Stomach (tissue), 9 donors: Measurements from ENCODE around the gene SLC16A6. TPM values are rescaled to one million over a fixed set of nuclear protein-coding genes. Genes with fewer than 3 reads are reported as not detected.

Experiments used
- DNase-seq, 2 donors: peaks; one replicate each; pipeline versions ENCODE4 v3.0.0 to v3.0.0-alpha.2; 2013 to 2019
- H3K27ac ChIP-seq, 5 donors: fragments of 200-600 bp in 4 of 5; sonication (generic) in 4 of 5; one replicate each; pipeline ENCODE4 v1.5.1; 2013 to 2019; ENCODE audit warnings: mild to moderate bottlenecking in 1 of 5, moderate library complexity in 1 of 5
- H3K27me3 ChIP-seq, 3 donors: fragments of 200-600 bp; sonication (generic); one replicate each; pipeline ENCODE4 v1.5.1; 2017 to 2019; ENCODE audit warnings: mixed run types in 1 of 3
- H3K36me3 ChIP-seq, 4 donors: fragments of 200-600 bp; sonication (generic); 1 replicate in 3 of 4; 2 replicates in 1 of 4; pipeline ENCODE4 v1.5.1; 2016 to 2019
- H3K4me1 ChIP-seq, 4 donors: fragments of 200-600 bp; sonication (generic); one replicate each; pipeline ENCODE4 v1.5.1; 2016 to 2019
- H3K4me3 ChIP-seq, 4 donors: fragments of 200-600 bp; sonication (generic) in 3 of 4; one replicate each; pipeline ENCODE4 v1.5.1; 2016 to 2019; ENCODE audit warnings: mild to moderate bottlenecking in 1 of 4
- H3K9me3 ChIP-seq, 4 donors: fragments of 200-600 bp; sonication (generic); one replicate each; pipeline ENCODE4 v1.5.1; 2016 to 2019
- CTCF ChIP-seq, 7 experiments: fragments of 450-650 bp in 4 of 7; fragments of 200-600 bp in 3 of 7; sonication (generic) in 3 of 7; IDR thresholded peaks; one replicate each; pipeline ENCODE4 v1.5.1; 2016 to 2019; ENCODE audit warnings: antibody characterized with exemption in 7 of 7, control low read depth in 2 of 7, mild to moderate bottlenecking in 1 of 7
- EP300 ChIP-seq: sonication (generic); formaldehyde crosslinking; IDR thresholded peaks from one replicate; pipeline ENCODE4 v1.6.1; 2017; ENCODE audit warnings: antibody characterized with exemption
- POLR2A ChIP-seq, 4 donors: fragments of 450-650 bp; IDR thresholded peaks; one replicate each; pipeline ENCODE4 v1.6.1; 2016; ENCODE audit warnings: antibody characterized with exemption in 4 of 4, control low read depth in 2 of 4, mild to moderate bottlenecking in 1 of 4, moderate library complexity in 1 of 4
- POLR2AphosphoS5 ChIP-seq, 3 donors: sonication (generic); formaldehyde crosslinking; IDR thresholded peaks; one replicate each; pipeline ENCODE4 v1.6.1; 2016; ENCODE audit warnings: antibody characterized with exemption in 3 of 3
- WGBS, 5 donors: extraction: QIAGEN DNeasy Blood & Tissue Kit in 3 of 5; methylation state at CpG; one replicate each; pipeline versions ENCODE4 v1.1.5 to v1.1.7; 2013 to 2018; 5-methylcytosine and 5-hydroxymethylcytosine counted together
- intact Hi-C: fragments of 100-400 bp; cut with DNase I; formaldehyde crosslinking; loops from one replicate; pipeline ENCODE4 v1.15.1; 2023; ENCODE audit warnings: low total_unique reads
- polyA plus RNA-seq, 3 donors: library from polyadenylated mRNA; stranded (reverse); fragments of 200-250 nt; gene quantifications; one replicate each; pipeline ENCODE4 v1.2.3, GENCODE V29; 2013
- total RNA-seq, 5 donors: library from RNA; depleted of rRNA; stranded (reverse); fragments of >200 nt; gene quantifications; one replicate each; pipeline versions ENCODE4 v1.1.0 to v1.2.3, GENCODE V29; 2014 to 2016
- donor health status: healthy with polysubstance abuse.
- donor health status: Bipolar disorder and iron deficiency.
- donor health status: healthy.

The SLC16A6 gene
- total and polyA plus RNA-seq, 8 donors: 0.37 to 0.92 (median 0.80) TPM; not detected in 5

- Histone ChIP-seq H3K4me1 (peaks cover 0 to 31% (median 2%) of the 10 kb centered on the region in 4 donors), H3K27me3 (no peaks in the 10 kb centered on the region), H3K27ac (no peak overlapping the region), H3K9me3 (no peaks in the 10 kb centered on the region), H3K36me3 (no peaks in the 10 kb centered on the region), H3K4me3 (no peak overlapping the region)
- TF ChIP-seq EP300 (no peak), POLR2A (IDR thresholded peaks at IDR 0.05) (no peak), CTCF (IDR thresholded peaks at IDR 0.05) (no peak), POLR2AphosphoS5 (IDR thresholded peaks at IDR 0.05) (no peak)
- intact Hi-C loops: no loop called here
- DNase-seq: no peak
- WGBS, 5 donors: 61 to 81% (median 70%) methylated on average over 5 of the region's 5 CpGs
Measured at GRCh38 chr17:68320311-68320865, 29.5 kb upstream of the SLC16A6 start.

GRCh38 chr17:68319410-68320162 lies 28.7 kb upstream of the SLC16A6 start:
- 86 to 94% (median 92%) methylated on average over 11 to 12 of the region's 12 CpGs for WGBS, 5 donors
- no peak for DNase-seq
- H3K4me1 ChIP-seq: peaks cover 0 to 39% (median 2%) of the 10 kb centered on the region in 4 donors
- no peak overlapping the region for H3K4me3 ChIP-seq
- no peak for TF ChIP-seq CTCF (IDR thresholded peaks at IDR 0.05)
- no peak for TF ChIP-seq POLR2AphosphoS5 (IDR thresholded peaks at IDR 0.05)
- no peak for TF ChIP-seq POLR2A (IDR thresholded peaks at IDR 0.05)
- TF ChIP-seq EP300: no peak
- H3K9me3 ChIP-seq: no peaks in the 10 kb centered on the region
- no peaks in the 10 kb centered on the region for H3K27me3 ChIP-seq
- H3K27ac ChIP-seq: no peak overlapping the region
- H3K36me3 ChIP-seq: no peaks in the 10 kb centered on the region
- intact Hi-C loops: no loop called here

DNA sequence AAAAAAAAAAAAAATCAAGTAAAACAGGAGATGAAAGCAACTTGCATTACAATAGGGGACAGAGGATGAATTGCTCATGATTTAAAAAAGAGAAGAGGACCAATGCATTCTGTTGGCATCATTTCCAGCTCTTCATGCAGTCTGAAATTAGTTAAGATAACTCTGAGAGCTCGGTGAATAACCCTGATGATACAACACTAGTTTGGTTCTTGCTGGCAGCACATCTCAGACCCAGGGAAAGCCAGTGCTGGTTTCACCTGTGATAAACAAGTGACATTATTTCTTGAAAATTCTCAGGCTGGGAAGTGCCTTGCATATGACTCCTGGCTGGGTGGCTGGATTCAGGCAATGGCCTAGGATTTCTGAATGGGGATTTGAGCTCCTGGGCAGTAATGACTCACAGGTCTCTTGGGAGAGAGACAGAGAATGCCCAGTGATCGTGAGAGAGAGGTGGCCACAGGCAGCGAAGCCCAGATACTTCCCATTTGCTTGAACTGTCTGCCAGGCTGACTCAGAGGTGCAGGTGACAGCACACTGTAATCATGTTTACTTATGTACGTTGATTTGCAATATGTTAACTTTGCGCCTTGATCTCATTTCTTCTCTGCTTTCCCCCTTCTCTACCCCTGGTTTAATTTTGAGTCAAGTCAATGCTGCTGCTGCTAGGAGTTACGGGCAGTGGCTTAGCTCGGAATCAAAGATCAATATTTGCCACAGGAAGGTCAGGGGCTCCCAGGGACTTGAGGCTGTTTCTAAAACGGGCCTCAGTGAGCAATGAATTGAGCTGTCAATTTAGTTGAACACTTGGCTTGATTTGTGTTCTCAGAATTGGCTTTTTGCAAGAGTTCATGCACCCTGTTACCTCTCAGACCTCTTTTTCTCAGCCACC lies 27.4 kb upstream of the SLC16A6 start:
- intact Hi-C loops: no loop called here
- peak; percentile 21 to 31 for DNase-seq
- Histone ChIP-seq H3K27me3 (no peaks in the 10 kb centered on the region), H3K4me1 (peaks cover 0 to 48% (median 2%) of the 10 kb centered on the region in 4 donors), H3K4me3 (no peak overlapping the region), H3K36me3 (no peaks in the 10 kb centered on the region), H3K27ac (no peak overlapping the region), H3K9me3 (no peaks in the 10 kb centered on the region)
- 38 to 58% (median 42%) methylated on average over 8 of the region's 8 CpGs for WGBS, 5 donors
- no peak for TF ChIP-seq POLR2AphosphoS5 (IDR thresholded peaks at IDR 0.05)
- TF ChIP-seq POLR2A (IDR thresholded peaks at IDR 0.05): no peak
- no peak for TF ChIP-seq EP300

- intact Hi-C loops: no loop called here
- Histone ChIP-seq H3K27ac (no peak overlapping the region), H3K4me1 (peaks cover 0 to 55% (median 2%) of the 10 kb centered on the region in 4 donors), H3K36me3 (no peaks in the 10 kb centered on the region), H3K9me3 (no peaks in the 10 kb centered on the region), H3K4me3 (no peak overlapping the region), H3K27me3 (no peaks in the 10 kb centered on the region)
- TF ChIP-seq POLR2AphosphoS5 (IDR thresholded peaks at IDR 0.05) (no peak), CTCF (IDR thresholded peaks at IDR 0.05) (no peak)
- no peak for DNase-seq
- WGBS, 5 donors: 58 to 90% (median 66%) methylated on average over 6 of the region's 6 CpGs
Measured at GRCh38 chr17:68317458-68317857, 26.5 kb upstream of the SLC16A6 start.
